Right lobe of liver (tissue), 6 donors: Measurements from ENCODE around the gene SFI1. TPM values are rescaled to one million over a fixed set of nuclear protein-coding genes. Genes with fewer than 3 reads are reported as not detected.

Experiments used
- ATAC-seq, 4 donors: fragments of 200-7000 bp; cut with Tn5 transposase; one replicate each; pipeline ENCODE4 v1.9.1; 2020; ENCODE audit warnings: mild to moderate bottlenecking in 4 of 4, moderate library complexity in 4 of 4
- DNase-seq, 3 donors: peaks; one replicate each; pipeline ENCODE4 v3.0.0-alpha.2; 2020
- H3K27ac ChIP-seq, 3 donors: fragments of 200-600 bp; one replicate each; pipeline ENCODE4 v1.8.0; 2022
- H3K27me3 ChIP-seq, 2 donors: fragments of 200-600 bp; one replicate each; pipeline ENCODE4 v1.8.0; 2022
- H3K36me3 ChIP-seq, 4 donors: fragments of 200-600 bp; sonication (generic) in 1 of 4; one replicate each; pipeline versions ENCODE4 v1.5.1 to v1.8.0; 2017 to 2022; ENCODE audit warnings: control low read depth in 1 of 4
- H3K4me1 ChIP-seq, 4 donors: fragments of 200-600 bp; sonication (generic) in 1 of 4; one replicate each; pipeline versions ENCODE4 v1.5.1 to v1.8.0; 2017 to 2022; ENCODE audit warnings: control low read depth in 1 of 4
- H3K4me3 ChIP-seq, 3 donors: fragments of 200-600 bp; one replicate each; pipeline ENCODE4 v1.8.0; 2022
- H3K9me3 ChIP-seq, 4 donors: fragments of 200-600 bp; sonication (generic) in 1 of 4; one replicate each; pipeline versions ENCODE4 v1.5.1 to v1.8.0; 2017 to 2022; ENCODE audit warnings: control low read depth in 1 of 4
- POLR2A ChIP-seq: fragments of 450-650 bp; IDR thresholded peaks from one replicate; pipeline ENCODE4 v1.6.1; 2017; ENCODE audit warnings: antibody characterized with exemption, mild to moderate bottlenecking
- WGBS: methylation state at CpG from one replicate; pipeline ENCODE4 v1.1.6; 2018; ENCODE audit warnings: low coverage, low lambda C conversion rate; ENCODE audit not compliant: insufficient coverage; ENCODE audit errors: missing lambda C conversion rate; 5-methylcytosine and 5-hydroxymethylcytosine counted together
- intact Hi-C, 2 donors: fragments of 100-400 bp; cut with DNase I; formaldehyde crosslinking; loops; one replicate each; pipeline versions ENCODE4 v1.11.2 to v1.14.1; 2022
- long read RNA-seq: library from polyadenylated mRNA; unstranded; transcript quantifications from one replicate; pipeline ENCODE4 v2.0.0, GENCODE V29; 2019
- total RNA-seq, 6 experiments: library from RNA; depleted of rRNA in 2 of 6; stranded (reverse); fragments of >200 nt in 2 of 6; fragmentation: NEBNext Ultra II Directional in 3 of 6; extraction: Animal tissue kit (Norgen Biotek cat#: 25700) in 3 of 6; gene quantifications; one replicate each; pipeline versions ENCODE4 v1.1.0 to v1.2.4, GENCODE V29; 2016 to 2023
- TF ChIP-seq, protein P1 (sequence below), 4 donors: fragments of 200-600 bp in 3 of 4; fragments of 450-650 bp in 1 of 4; IDR thresholded peaks; one replicate each; pipeline versions ENCODE4 v1.5.1 to v1.8.0; 2016 to 2022; ENCODE audit warnings: antibody characterized with exemption in 4 of 4, mild to moderate bottlenecking in 2 of 4
- donor health status: DM: no; HTN: yes; CAD: no.
- donor health status: DM: no; HTN: no; CAD: no.
- donor health status: DM: no; HTN: no; CAD: no.
- donor health status: DM: no; HTN: yes; CAD: no.
- donor health status: DM: no; HTN: yes; CAD: no.

The SFI1 gene
- total RNA-seq: 10 to 100 TPM in 2 of 6 experiments, 1 to 10 TPM in 4; 7.0 to 14.0 (median 8.7) TPM
- long read RNA-seq: 0 reads

- 1% methylated on average over 43 of the region's 70 CpGs for WGBS
- Histone ChIP-seq H3K4me1 (peaks cover 0 to 5% (median under 1%) of the 10 kb centered on the region in 4 donors), H3K4me3 (peak within 1 kb of the TSS; percentile 86 to 93 (median 89)), H3K36me3 (no peaks in the 10 kb centered on the region), H3K9me3 (no peaks in the 10 kb centered on the region), H3K27me3 (no peaks in the 10 kb centered on the region), H3K27ac (peak within 1 kb of the TSS; percentile 63 to 70 (median 66))
- peak; percentile 50 for TF ChIP-seq POLR2A
- TF ChIP-seq, protein P1, sequence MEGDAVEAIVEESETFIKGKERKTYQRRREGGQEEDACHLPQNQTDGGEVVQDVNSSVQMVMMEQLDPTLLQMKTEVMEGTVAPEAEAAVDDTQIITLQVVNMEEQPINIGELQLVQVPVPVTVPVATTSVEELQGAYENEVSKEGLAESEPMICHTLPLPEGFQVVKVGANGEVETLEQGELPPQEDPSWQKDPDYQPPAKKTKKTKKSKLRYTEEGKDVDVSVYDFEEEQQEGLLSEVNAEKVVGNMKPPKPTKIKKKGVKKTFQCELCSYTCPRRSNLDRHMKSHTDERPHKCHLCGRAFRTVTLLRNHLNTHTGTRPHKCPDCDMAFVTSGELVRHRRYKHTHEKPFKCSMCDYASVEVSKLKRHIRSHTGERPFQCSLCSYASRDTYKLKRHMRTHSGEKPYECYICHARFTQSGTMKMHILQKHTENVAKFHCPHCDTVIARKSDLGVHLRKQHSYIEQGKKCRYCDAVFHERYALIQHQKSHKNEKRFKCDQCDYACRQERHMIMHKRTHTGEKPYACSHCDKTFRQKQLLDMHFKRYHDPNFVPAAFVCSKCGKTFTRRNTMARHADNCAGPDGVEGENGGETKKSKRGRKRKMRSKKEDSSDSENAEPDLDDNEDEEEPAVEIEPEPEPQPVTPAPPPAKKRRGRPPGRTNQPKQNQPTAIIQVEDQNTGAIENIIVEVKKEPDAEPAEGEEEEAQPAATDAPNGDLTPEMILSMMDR (IDR thresholded peaks at IDR 0.05): peak in 3 of 4 donors; percentile 14 to 50 (median 36)
- peak; percentile 96 to 98 (median 96) for ATAC-seq
- peak; percentile 92 to 95 (median 94) for DNase-seq
- intact Hi-C loops: no loop called here
These were observed at the start of gene SFI1 for GRCh38 chr22:31496007-31496734. SFI1 (plus strand) TSS chr22:31496536; CDS start chr22:31508285, 11,749 bp downstream.

DNA sequence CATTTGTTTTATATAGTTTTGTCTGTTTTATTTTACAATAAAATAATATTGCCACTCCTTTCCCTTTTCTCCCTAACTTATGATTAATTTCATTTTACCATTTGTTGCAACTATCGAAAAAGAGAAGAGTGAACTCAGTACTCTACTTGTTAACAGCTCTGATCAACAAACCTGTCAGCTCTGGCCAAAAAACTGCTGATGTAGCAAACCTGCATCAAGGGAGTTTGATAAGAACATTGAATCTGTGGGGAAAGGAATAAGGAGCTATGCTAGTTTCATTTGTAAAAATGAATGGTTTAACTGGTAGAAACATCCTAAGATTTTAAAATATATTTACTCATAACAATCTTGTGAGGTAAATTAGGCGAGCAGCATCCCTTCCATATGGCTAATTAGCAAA lies 49.6 kb upstream of the SFI1 start:
- intact Hi-C loops: no loop called here
- DNase-seq: no peak
- no peak overlapping the region for H3K4me3 ChIP-seq
- no peak for TF ChIP-seq POLR2A
- TF ChIP-seq, protein P1 (IDR thresholded peaks at IDR 0.05): no peak
- H3K9me3 ChIP-seq: no peaks in the 10 kb centered on the region
- H3K27ac ChIP-seq: no peak overlapping the region
- ATAC-seq: peak in 1 of 4 donors; percentile 70
- WGBS: 65% methylated on average over 2 of the region's 2 CpGs
- H3K4me1 ChIP-seq: peaks cover 0 to 8% (median 0%) of the 10 kb centered on the region in 4 donors
- peaks cover 0 to 39% (median 0%) of the 10 kb centered on the region in 4 donors for H3K36me3 ChIP-seq
- H3K27me3 ChIP-seq: no peaks in the 10 kb centered on the region

DNA sequence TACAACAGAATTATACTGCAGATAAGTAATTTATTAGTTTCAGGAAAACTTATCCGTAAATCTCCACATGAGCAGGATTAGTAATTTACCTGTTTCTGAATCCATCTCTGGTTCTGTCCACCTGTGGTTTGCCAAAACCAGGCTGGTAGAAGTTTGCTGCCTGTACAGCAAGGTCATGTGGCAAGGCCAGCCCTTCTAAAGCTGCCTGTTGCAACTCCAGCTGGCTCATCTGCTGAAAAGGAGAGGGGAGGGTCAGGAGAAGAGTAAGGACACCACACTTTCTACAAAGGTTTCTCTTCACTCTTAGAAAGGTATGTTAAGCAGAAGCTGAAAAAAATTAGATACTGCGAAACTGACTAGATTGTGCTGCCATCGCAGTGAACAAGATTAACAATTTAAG lies 49.0 kb upstream of the SFI1 start:
- TF ChIP-seq, protein P1 (IDR thresholded peaks at IDR 0.05): no peak
- no peak for TF ChIP-seq POLR2A
- intact Hi-C loops: no loop called here
- Histone ChIP-seq H3K36me3 (peaks cover 0 to 33% (median 0%) of the 10 kb centered on the region in 4 donors), H3K27ac (no peak overlapping the region), H3K4me1 (peaks cover 0 to 8% (median 0%) of the 10 kb centered on the region in 4 donors), H3K9me3 (no peaks in the 10 kb centered on the region), H3K27me3 (no peaks in the 10 kb centered on the region), H3K4me3 (no peak overlapping the region)
- ATAC-seq: peak; percentile 33 to 89 (median 52)
- 94% methylated on average over 3 of the region's 3 CpGs for WGBS
- no peak for DNase-seq

GRCh38 chr22:31448382-31448781 lies 48.0 kb upstream of the SFI1 start:
- Histone ChIP-seq H3K9me3 (no peaks in the 10 kb centered on the region), H3K27me3 (no peaks in the 10 kb centered on the region), H3K4me3 (no peak overlapping the region), H3K4me1 (peaks cover 0 to 8% (median 0%) of the 10 kb centered on the region in 4 donors), H3K36me3 (peaks cover 0 to 27% (median 0%) of the 10 kb centered on the region in 4 donors), H3K27ac (no peak overlapping the region)
- intact Hi-C loops: no loop called here
- no peak for TF ChIP-seq POLR2A
- TF ChIP-seq, protein P1 (IDR thresholded peaks at IDR 0.05): no peak
- ATAC-seq (no peak), DNase-seq (no peak)
- WGBS: 80% methylated on average over 2 of the region's 2 CpGs
